Hepatocyte (in vitro differentiated cells): ENCODE data around the gene SGCA.

Experiments used
- CTCF ChIP-seq: fragments of 200-600 bp; sonication (generic); IDR thresholded peaks from 2 replicates; pipeline ENCODE4 v1.5.1; 2016; ENCODE audit warnings: antibody characterized with exemption, mild to moderate bottlenecking; ENCODE audit not compliant: poor library complexity
- EZH2 ChIP-seq: fragments of 200-600 bp; sonication (generic); IDR thresholded peaks from 2 replicates; pipeline ENCODE4 v1.6.1; 2016; ENCODE audit warnings: antibody characterized with exemption, mild to moderate bottlenecking, borderline replicate concordance

DNA sequence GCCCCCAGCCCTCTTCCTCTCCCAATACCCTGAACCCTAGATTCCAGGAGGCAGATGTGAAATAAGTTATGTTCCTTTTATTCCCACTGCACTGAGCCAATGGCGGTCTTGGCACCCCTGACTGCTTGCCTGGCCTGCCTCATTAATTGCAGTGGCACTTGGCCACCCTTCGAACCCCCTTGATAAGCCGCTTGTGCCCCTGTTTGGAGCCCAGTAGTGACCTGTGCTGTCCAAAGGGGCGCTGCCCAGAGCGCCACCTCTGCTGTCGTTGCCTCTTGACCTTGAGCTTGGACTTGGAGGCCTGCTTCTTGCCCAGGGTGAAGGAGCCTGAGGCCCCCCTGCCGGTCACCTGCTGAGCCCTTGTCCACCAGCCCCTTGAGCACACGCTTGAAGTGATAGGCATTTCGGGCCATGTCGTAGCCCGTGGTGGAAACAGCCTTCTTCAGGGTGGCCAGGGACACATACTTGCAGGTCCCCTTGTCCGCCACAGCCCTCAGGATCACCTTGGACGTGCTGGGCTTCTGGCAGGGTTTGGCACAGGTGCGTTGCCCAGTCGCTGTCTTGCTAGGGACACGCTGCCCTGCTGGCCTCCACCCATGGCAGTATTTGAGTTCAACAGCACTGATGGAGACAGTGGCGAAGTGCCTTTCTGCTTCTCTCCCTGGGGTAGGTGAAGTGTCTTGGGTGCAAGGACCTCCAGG lies 5.7 kb downstream of the SGCA start:
- TF ChIP-seq CTCF (no peak), EZH2 (no peak)
